K562 (cell line): ENCODE measurements around the gene IRF2BP2. TPM values are rescaled to one million over a fixed set of nuclear protein-coding genes. Genes with fewer than 3 reads are reported as not detected.

Experiments
- ATAC-seq: fragments of 200-7000 bp; cut with Tn5 transposase; 3 replicates; pipeline ENCODE4 v1.9.1; 2020; ENCODE audit warnings: moderate library complexity
- BruUV-seq: library from RNA; stranded (reverse); fragments of 400-500 nt; replicated peaks from 2 replicates; lab custom pipeline; 2021; lab: Mats Ljungman, UMichigan
- CTCF ChIA-PET: fragments of 300-600 bp; formaldehyde crosslinking; extraction: SDS; loops from one replicate; lab custom pipeline; 2021; ENCODE audit warnings: low intra/inter-chr PET ratio; lab: Yijun Ruan, JAX
- POLR2A ChIA-PET: fragments of 300-600, 350-650 bp; sonication (Branson Sonifier 250); formaldehyde crosslinking; extraction: SDS; loops from one replicate; lab custom pipeline; 2021; ENCODE audit warnings: antibody characterized with exemption, inconsistent platforms; lab: Yijun Ruan, JAX
- DNase-seq, 4 experiments: peaks; one replicate each; pipeline versions ENCODE4 v3.0.0 to v3.0.0-alpha.2; 2011 to 2018; ENCODE audit warnings: low spot score in 3 of 4, mixed read lengths in 3 of 4; ENCODE audit errors: extremely low read depth in 1 of 4
- FAIRE-seq: peaks from 2 replicates; lab custom pipeline; 2011; peaks lifted over from hg19 to GRCh38; lab: Jason Lieb, UNC
- H2AFZ ChIP-seq: 2 replicates; pipeline ENCODE4 v1.6.0; 2011; ENCODE audit warnings: low read depth, low read length, control low read depth, inconsistent platforms
- H3K27ac ChIP-seq: fragments of 200-600 bp; 3 replicates; pipeline ENCODE4 v1.8.0; 2011; ENCODE audit warnings: low read depth, mild to moderate bottlenecking, control low read depth, inconsistent platforms, low read length, moderate library complexity, mixed read lengths; ENCODE audit errors: extremely low read depth
- H3K27me3 ChIP-seq, 2 experiments: fragments of 300-600 bp in 1 of 2; 2 replicates in 1 of 2; 3 replicates in 1 of 2; pipeline versions ENCODE4 v1.6.0 to v1.8.0; 2011; ENCODE audit warnings: inconsistent platforms in 2 of 2, low read length in 2 of 2, mild to moderate bottlenecking in 1 of 2, mixed read lengths in 1 of 2, moderate library complexity in 1 of 2; ENCODE audit not compliant: control insufficient read depth in 2 of 2, insufficient read depth in 2 of 2
- H3K36me3 ChIP-seq: fragments of 300-600 bp; 3 replicates; pipeline ENCODE4 v1.8.0; 2011; ENCODE audit warnings: mild to moderate bottlenecking, low read length, inconsistent platforms; ENCODE audit not compliant: control insufficient read depth, insufficient read depth
- H3K4me1 ChIP-seq, 2 experiments: fragments of 200-600 bp in 1 of 2; replicated peaks in 1 of 2; 2 replicates in 1 of 2; 3 replicates in 1 of 2; pipeline versions ENCODE4 v1.5.1 to v1.8.0; 2011; ENCODE audit warnings: inconsistent platforms in 2 of 2, low read length in 2 of 2, mild to moderate bottlenecking in 1 of 2, mixed read lengths in 1 of 2, moderate library complexity in 1 of 2; ENCODE audit not compliant: control insufficient read depth in 2 of 2, insufficient read depth in 2 of 2
- H3K4me2 ChIP-seq: 2 replicates; pipeline ENCODE4 v1.6.1; 2011; ENCODE audit warnings: low read length, control low read depth, inconsistent platforms, mixed read lengths; ENCODE audit not compliant: insufficient read depth
- H3K4me3 ChIP-seq: fragments of 200-600 bp; sonication (generic), shearing (Covaris generic); 2 replicates; pipeline ENCODE4 v1.5.1; 2016; ENCODE audit warnings: control low read depth, inconsistent platforms
- H3K79me2 ChIP-seq: fragments of 200-600 bp; 3 replicates; pipeline ENCODE4 v1.8.0; 2011; ENCODE audit warnings: low read length, inconsistent platforms; ENCODE audit not compliant: control insufficient read depth, insufficient read depth
- H3K9ac ChIP-seq, 2 experiments: 2 replicates each; pipeline versions ENCODE4 v1.6.0 to v1.6.1; 2011; ENCODE audit warnings: low read depth in 2 of 2, low read length in 2 of 2, control low read depth in 1 of 2, inconsistent platforms in 1 of 2, mild to moderate bottlenecking in 1 of 2, mixed read lengths in 1 of 2; ENCODE audit not compliant: insufficient read depth in 1 of 2
- H3K9me1 ChIP-seq: one replicate; pipeline ENCODE4 v1.6.0; 2011; ENCODE audit warnings: inconsistent platforms, mild to moderate bottlenecking, low read length, moderate library complexity; ENCODE audit not compliant: control insufficient read depth, insufficient read depth
- H3K9me3 ChIP-seq: replicated peaks from 2 replicates; pipeline ENCODE4 v1.5.1; 2011; ENCODE audit warnings: low read depth, low read length, inconsistent platforms; ENCODE audit not compliant: control insufficient read depth, insufficient read depth
- H4K20me1 ChIP-seq: replicated peaks from 2 replicates; pipeline ENCODE4 v1.6.1; 2011; ENCODE audit warnings: low read length, inconsistent platforms, mixed read lengths; ENCODE audit not compliant: control insufficient read depth, insufficient read depth
- CHCHD3 ChIP-seq: fragments of 250-450 bp; sonication (Bioruptor Pico); IDR thresholded peaks from 2 replicates; pipeline ENCODE4 v2.1.2; 2022; ENCODE audit warnings: mild to moderate bottlenecking
- HCFC1 ChIP-seq: IDR thresholded peaks from 2 replicates; pipeline ENCODE4 v1.6.1; 2012; ENCODE audit warnings: low read depth, low read length, improper control_type of control experiment
- WGBS: fragments of 100-300 bp; shearing (Covaris generic); methylation state at CpG from one replicate; pipeline ENCODE4 v1.1.6; 2016; ENCODE audit warnings: low coverage, mixed read lengths; ENCODE audit not compliant: insufficient coverage; ENCODE audit errors: missing lambda C conversion rate; 5-methylcytosine and 5-hydroxymethylcytosine counted together
- in situ Hi-C: fragments of 300-500 bp; cut with MboI; formaldehyde crosslinking; loops from 4 replicates; pipeline ENCODE4 v1.15.0; 2018; ENCODE audit warnings: inconsistent platforms, mixed read lengths
- intact Hi-C: fragments of 100-400 bp; cut with micrococcal nuclease; formaldehyde crosslinking; loops from 2 replicates; pipeline ENCODE4 v1.14.2; 2022
- polyA plus RNA-seq, 8 experiments: library from polyadenylated mRNA; depleted of rRNA in 4 of 8; stranded (reverse) in 5 of 8; unstranded in 3 of 8; fragments of >200 nt; fragmentation: Nextera tagmentation in 2 of 8; fragmentation: Illumina TruSeq in 1 of 8; extraction: Ambion mirVana in 2 of 8; extraction: Trizol in 1 of 8; gene quantifications; 2 replicates each; pipeline versions ENCODE4 v1.2.1 to v1.2.3, GENCODE V29; 2011 to 2014; ENCODE audit warnings: inconsistent platforms in 1 of 8, missing spikeins in 1 of 8
- total RNA-seq, 7 experiments: library from RNA; depleted of rRNA in 6 of 7; stranded (reverse); fragments of >200 nt in 6 of 7; fragmentation: Illumina TruSeq in 2 of 7; extraction: Trizol in 2 of 7; gene quantifications; 2 replicates each; pipeline versions ENCODE4 v1.2.1 to v1.2.3, GENCODE V29; 2011 to 2021; ENCODE audit warnings: low replicate concordance in 1 of 7
- TF ChIP-seq, protein P1 (sequence below): fragments of 450-650 bp; IDR thresholded peaks from 2 replicates; pipeline ENCODE4 v1.6.1; 2017; ENCODE audit warnings: antibody characterized with exemption, mild to moderate bottlenecking
- TF ChIP-seq, protein P2 (sequence below): fragments of 450-650 bp; IDR thresholded peaks from 2 replicates; pipeline ENCODE4 v1.6.1; 2018; ENCODE audit warnings: mild to moderate bottlenecking, low read depth; ENCODE audit not compliant: partially characterized antibody
- TF ChIP-seq, protein P3 (sequence below): sonication (generic); formaldehyde crosslinking; IDR thresholded peaks from 2 replicates; pipeline ENCODE4 v1.8.0; 2023; ENCODE audit warnings: missing genetic modification reagents, mild to moderate bottlenecking, borderline replicate concordance

IRF2BP2 gene
- total and polyA plus RNA-seq, 9 of the 15 experiments (the other 6 are each of a cell fraction or from before 2014, with no cell fraction given): 7.7 to 68.6 (median 22.1) TPM

DNA sequence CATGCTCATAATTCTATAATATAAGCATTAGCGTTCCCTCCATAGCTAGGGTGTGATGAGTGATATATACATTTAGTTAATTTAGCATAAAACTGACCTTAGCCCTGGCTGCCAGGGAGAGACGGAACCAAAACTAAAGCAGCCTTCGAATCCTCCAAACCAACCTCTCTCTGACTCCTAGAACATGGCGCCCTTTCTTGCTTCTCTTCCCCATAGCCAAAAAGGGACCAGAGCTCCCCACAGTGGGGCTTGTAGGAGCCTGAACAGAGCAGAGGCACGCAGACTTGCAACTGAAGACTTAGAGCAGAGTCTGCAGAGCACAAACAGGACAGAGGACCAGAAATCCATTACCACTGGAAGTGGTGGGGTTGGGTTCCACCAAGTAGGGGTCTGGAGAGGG is 17.7 kb downstream of the IRF2BP2 start (continued):
- TF ChIP-seq, protein P1, sequence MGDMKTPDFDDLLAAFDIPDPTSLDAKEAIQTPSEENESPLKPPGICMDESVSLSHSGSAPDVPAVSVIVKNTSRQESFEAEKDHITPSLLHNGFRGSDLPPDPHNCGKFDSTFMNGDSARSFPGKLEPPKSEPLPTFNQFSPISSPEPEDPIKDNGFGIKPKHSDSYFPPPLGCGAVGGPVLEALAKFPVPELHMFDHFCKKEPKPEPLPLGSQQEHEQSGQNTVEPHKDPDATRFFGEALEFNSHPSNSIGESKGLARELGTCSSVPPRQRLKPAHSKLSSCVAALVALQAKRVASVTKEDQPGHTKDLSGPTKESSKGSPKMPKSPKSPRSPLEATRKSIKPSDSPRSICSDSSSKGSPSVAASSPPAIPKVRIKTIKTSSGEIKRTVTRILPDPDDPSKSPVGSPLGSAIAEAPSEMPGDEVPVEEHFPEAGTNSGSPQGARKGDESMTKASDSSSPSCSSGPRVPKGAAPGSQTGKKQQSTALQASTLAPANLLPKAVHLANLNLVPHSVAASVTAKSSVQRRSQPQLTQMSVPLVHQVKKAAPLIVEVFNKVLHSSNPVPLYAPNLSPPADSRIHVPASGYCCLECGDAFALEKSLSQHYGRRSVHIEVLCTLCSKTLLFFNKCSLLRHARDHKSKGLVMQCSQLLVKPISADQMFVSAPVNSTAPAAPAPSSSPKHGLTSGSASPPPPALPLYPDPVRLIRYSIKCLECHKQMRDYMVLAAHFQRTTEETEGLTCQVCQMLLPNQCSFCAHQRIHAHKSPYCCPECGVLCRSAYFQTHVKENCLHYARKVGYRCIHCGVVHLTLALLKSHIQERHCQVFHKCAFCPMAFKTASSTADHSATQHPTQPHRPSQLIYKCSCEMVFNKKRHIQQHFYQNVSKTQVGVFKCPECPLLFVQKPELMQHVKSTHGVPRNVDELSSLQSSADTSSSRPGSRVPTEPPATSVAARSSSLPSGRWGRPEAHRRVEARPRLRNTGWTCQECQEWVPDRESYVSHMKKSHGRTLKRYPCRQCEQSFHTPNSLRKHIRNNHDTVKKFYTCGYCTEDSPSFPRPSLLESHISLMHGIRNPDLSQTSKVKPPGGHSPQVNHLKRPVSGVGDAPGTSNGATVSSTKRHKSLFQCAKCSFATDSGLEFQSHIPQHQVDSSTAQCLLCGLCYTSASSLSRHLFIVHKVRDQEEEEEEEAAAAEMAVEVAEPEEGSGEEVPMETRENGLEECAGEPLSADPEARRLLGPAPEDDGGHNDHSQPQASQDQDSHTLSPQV: peak; percentile 65
- no peak for TF ChIP-seq CHCHD3
- TF ChIP-seq, protein P2, sequence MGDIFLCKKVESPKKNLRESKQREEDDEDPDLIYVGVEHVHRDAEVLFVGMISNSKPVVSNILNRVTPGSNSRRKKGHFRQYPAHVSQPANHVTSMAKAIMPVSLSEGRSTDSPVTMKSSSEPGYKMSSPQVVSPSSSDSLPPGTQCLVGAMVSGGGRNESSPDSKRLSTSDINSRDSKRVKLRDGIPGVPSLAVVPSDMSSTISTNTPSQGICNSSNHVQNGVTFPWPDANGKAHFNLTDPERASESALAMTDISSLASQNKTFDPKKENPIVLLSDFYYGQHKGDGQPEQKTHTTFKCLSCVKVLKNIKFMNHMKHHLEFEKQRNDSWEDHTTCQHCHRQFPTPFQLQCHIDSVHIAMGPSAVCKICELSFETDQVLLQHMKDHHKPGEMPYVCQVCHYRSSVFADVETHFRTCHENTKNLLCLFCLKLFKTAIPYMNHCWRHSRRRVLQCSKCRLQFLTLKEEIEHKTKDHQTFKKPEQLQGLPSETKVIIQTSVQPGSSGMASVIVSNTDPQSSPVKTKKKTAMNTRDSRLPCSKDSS: no peak
- TF ChIP-seq, all 486 proteins: peak for 20

DNA sequence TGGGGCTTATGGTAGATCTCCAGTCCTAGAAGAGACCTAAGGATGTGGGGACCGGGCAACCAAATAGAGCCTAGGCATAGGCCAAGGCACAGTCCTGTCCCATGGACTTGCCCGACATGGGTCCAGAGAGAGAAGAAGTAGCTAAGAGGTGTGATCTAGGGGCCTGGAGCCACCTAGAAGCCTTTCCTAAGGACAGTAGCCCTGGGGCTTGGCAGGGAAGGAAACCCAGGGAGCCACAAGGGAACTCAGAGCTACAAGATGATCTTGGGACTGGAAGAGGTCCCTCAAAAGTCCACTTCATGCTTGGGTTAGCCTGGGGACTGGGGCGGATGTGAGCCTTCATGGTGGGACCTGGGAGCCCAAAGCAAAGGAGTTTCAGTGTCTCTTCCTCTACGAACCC is 18.8 kb downstream of the IRF2BP2 start:
- Histone ChIP-seq H3K79me2 (no peaks in the 10 kb centered on the region), H3K4me1 (peaks cover 2 to 3% of the 10 kb centered on the region in 2 experiments; a peak in 3 of 5 replicates), H3K4me3 (no peak overlapping the region), H3K27me3 (no peaks in the 10 kb centered on the region), H4K20me1 (no peaks in the 10 kb centered on the region), H2AFZ (no peak overlapping the region), H3K36me3 (no peaks in the 10 kb centered on the region), H3K4me2 (no peak overlapping the region), H3K9ac (no peak overlapping the region), H3K27ac (no peak overlapping the region), H3K9me3 (no peaks in the 10 kb centered on the region), H3K9me1 (no peaks in the 10 kb centered on the region)
- ChIA-PET CTCF (no interaction called here), POLR2A (interaction anchor here (0.6 to 2.5 kb wide), 3 partner anchors 10 to 453 kb away, joined by 3 to 9 read pairs (median 3); no protein-coding TSS in a partner anchor)
- WGBS: 63% methylated on average over 4 of the region's 4 CpGs
- in situ Hi-C loops (loop anchor here (10.0 kb wide), 1 partner anchor 266 kb away; no protein-coding TSS in a partner anchor), intact Hi-C loops (no loop called here)
- ATAC-seq (no peak), DNase-seq (no peak), FAIRE-seq (no peak)
- BruUV-seq: no TSS peak
- TF ChIP-seq HCFC1: no peak
- TF ChIP-seq, protein P3, sequence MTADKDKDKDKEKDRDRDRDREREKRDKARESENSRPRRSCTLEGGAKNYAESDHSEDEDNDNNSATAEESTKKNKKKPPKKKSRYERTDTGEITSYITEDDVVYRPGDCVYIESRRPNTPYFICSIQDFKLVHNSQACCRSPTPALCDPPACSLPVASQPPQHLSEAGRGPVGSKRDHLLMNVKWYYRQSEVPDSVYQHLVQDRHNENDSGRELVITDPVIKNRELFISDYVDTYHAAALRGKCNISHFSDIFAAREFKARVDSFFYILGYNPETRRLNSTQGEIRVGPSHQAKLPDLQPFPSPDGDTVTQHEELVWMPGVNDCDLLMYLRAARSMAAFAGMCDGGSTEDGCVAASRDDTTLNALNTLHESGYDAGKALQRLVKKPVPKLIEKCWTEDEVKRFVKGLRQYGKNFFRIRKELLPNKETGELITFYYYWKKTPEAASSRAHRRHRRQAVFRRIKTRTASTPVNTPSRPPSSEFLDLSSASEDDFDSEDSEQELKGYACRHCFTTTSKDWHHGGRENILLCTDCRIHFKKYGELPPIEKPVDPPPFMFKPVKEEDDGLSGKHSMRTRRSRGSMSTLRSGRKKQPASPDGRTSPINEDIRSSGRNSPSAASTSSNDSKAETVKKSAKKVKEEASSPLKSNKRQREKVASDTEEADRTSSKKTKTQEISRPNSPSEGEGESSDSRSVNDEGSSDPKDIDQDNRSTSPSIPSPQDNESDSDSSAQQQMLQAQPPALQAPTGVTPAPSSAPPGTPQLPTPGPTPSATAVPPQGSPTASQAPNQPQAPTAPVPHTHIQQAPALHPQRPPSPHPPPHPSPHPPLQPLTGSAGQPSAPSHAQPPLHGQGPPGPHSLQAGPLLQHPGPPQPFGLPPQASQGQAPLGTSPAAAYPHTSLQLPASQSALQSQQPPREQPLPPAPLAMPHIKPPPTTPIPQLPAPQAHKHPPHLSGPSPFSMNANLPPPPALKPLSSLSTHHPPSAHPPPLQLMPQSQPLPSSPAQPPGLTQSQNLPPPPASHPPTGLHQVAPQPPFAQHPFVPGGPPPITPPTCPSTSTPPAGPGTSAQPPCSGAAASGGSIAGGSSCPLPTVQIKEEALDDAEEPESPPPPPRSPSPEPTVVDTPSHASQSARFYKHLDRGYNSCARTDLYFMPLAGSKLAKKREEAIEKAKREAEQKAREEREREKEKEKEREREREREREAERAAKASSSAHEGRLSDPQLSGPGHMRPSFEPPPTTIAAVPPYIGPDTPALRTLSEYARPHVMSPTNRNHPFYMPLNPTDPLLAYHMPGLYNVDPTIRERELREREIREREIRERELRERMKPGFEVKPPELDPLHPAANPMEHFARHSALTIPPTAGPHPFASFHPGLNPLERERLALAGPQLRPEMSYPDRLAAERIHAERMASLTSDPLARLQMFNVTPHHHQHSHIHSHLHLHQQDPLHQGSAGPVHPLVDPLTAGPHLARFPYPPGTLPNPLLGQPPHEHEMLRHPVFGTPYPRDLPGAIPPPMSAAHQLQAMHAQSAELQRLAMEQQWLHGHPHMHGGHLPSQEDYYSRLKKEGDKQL: no peak
